KOPT-K1 (cell line): Measurements from ENCODE around the gene GPR142.
A peak's percentile ranks its signal among the peaks of the same experiment; 100 is the strongest.

Experiments used
- H3K27ac ChIP-seq: fragments of 200-600 bp; sonication (generic); 2 replicates; pipeline ENCODE4 v1.5.1; 2016; ENCODE audit warnings: antibody characterized with exemption, mild to moderate bottlenecking, low read depth, low read length; ENCODE audit not compliant: poor library complexity, severe bottlenecking
- H3K36me3 ChIP-seq: fragments of 200-600 bp; sonication (generic); 2 replicates; pipeline ENCODE4 v1.5.1; 2017; ENCODE audit warnings: antibody characterized with exemption, mild to moderate bottlenecking, low read length, moderate library complexity; ENCODE audit not compliant: insufficient read depth
- H3K9me3 ChIP-seq: fragments of 200-600 bp; sonication (generic); 2 replicates; pipeline ENCODE4 v1.5.1; 2017; ENCODE audit warnings: antibody characterized with exemption, low read length, mild to moderate bottlenecking; ENCODE audit not compliant: insufficient read depth, poor library complexity, severe bottlenecking

Gene GPR142

GRCh38 chr17:74373838-74374606 lies 6.7 kb downstream of the GPR142 start:
- no peak overlapping the region for H3K27ac ChIP-seq
- no peaks in the 10 kb centered on the region for H3K9me3 ChIP-seq
- H3K36me3 ChIP-seq = no peaks in the 10 kb centered on the region

- H3K27ac ChIP-seq = no peak overlapping the region
- no peaks in the 10 kb centered on the region for H3K9me3 ChIP-seq
Observed at GRCh38 chr17:74374858-74375257, 7.6 kb downstream of the GPR142 start.

GRCh38 chr17:74379495-74380085 lies 12.3 kb downstream of the GPR142 start:
- H3K27ac ChIP-seq = peak overlapping the region; percentile 23
- no peaks in the 10 kb centered on the region for H3K9me3 ChIP-seq
- H3K36me3 ChIP-seq = no peaks in the 10 kb centered on the region

More at GRCh38 chr17:74374858-74375257, 7.6 kb downstream of the GPR142 start:
- no peaks in the 10 kb centered on the region for H3K36me3 ChIP-seq

GRCh38 chr17:74380086-74380958 lies 13.0 kb downstream of the GPR142 start:
- Histone ChIP-seq H3K27ac (peak overlapping the region; percentile 23), H3K9me3 (no peaks in the 10 kb centered on the region), H3K36me3 (no peaks in the 10 kb centered on the region)

- no peaks in the 10 kb centered on the region for H3K36me3 ChIP-seq
- H3K27ac ChIP-seq = no peak overlapping the region
- H3K9me3 ChIP-seq = no peaks in the 10 kb centered on the region
Observed at GRCh38 chr17:74380959-74381808, 13.9 kb downstream of the GPR142 start.

- Histone ChIP-seq H3K36me3 (no peaks in the 10 kb centered on the region), H3K9me3 (no peaks in the 10 kb centered on the region), H3K27ac (no peak overlapping the region)
Observed at GRCh38 chr17:74383141-74383540, 15.8 kb downstream of the GPR142 start.

- Histone ChIP-seq H3K9me3 (no peaks in the 10 kb centered on the region), H3K27ac (no peak overlapping the region), H3K36me3 (no peaks in the 10 kb centered on the region)
Observed at GRCh38 chr17:74385201-74385600, 17.9 kb downstream of the GPR142 start.

GRCh38 chr17:74386386-74386785 lies 19.1 kb downstream of the GPR142 start:
- no peaks in the 10 kb centered on the region for H3K36me3 ChIP-seq
- no peaks in the 10 kb centered on the region for H3K9me3 ChIP-seq
- H3K27ac ChIP-seq = no peak overlapping the region

- Histone ChIP-seq H3K27ac (no peak overlapping the region), H3K36me3 (no peaks in the 10 kb centered on the region), H3K9me3 (no peaks in the 10 kb centered on the region)
Observed at GRCh38 chr17:74387365-74388218, 20.3 kb downstream of the GPR142 start.

- no peaks in the 10 kb centered on the region for H3K9me3 ChIP-seq
- H3K36me3 ChIP-seq = no peaks in the 10 kb centered on the region
- peak overlapping the region; percentile 67 for H3K27ac ChIP-seq
Observed at GRCh38 chr17:74389084-74389753, 21.9 kb downstream of the GPR142 start.

- H3K27ac ChIP-seq = peak overlapping the region; percentile 67
- H3K36me3 ChIP-seq = no peaks in the 10 kb centered on the region
- no peaks in the 10 kb centered on the region for H3K9me3 ChIP-seq
Observed at GRCh38 chr17:74389937-74390679, 22.8 kb downstream of the GPR142 start.

- H3K27ac ChIP-seq = no peak overlapping the region
- no peaks in the 10 kb centered on the region for H3K9me3 ChIP-seq
- no peaks in the 10 kb centered on the region for H3K36me3 ChIP-seq
Observed at GRCh38 chr17:74390680-74391653, 23.7 kb downstream of the GPR142 start.
